Stimulated activated CD4-positive, alpha-beta T cell treated with anti-CD3 and anti-CD28 coated beads, Interleukin-1b, Interleukin-23, amount 100 ng/mL, for 48 hours (primary cell): ENCODE measurements around the gene XPO5.

Source experiments
- DNase-seq: peaks from one replicate; pipeline ENCODE4 v3.0.0-alpha.2; 2020

Gene XPO5

GRCh38 chr6:43494766-43495165 is 81.1 kb downstream of the XPO5 start:
- DNase-seq, result no peak

DNA sequence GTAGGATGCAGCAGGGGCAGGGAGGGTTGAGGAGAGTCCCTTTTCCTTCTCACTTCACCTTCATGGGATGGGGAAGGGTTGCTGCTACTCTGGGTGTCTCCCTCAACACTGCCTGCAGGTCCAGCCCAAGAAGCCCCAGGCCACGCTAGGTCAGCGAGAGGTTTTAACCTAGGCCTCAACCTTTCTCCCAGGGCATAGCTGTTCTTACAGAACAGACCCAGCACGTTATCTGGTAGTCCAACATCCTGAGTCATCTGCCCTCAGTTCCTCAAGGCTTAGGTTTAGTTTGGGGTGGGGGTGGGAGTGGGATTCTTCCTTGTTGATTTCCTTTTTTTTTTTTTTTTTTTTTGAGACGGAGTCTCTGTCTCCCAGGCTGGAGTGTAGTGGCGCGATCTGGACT is 81.5 kb downstream of the XPO5 start:
- no peak for DNase-seq

DNA sequence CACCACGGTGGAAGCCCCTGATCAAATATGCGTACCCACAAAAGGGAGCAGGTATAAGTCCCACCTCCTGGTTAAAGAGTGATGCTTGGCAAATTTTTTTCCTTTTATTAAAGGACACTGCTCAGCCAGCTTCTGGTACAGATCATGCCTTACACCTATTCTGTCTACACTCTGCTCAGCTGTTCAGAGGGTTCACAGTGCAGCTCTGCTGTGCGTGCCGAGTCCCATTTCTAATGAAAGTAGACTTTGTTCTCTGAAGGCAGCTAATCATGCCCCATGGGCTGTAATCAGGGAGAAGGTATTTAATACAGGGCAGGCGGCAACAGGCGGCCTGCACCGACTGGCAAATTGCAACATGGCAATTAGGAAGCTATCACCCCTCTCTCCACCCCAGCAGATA is 82.0 kb downstream of the XPO5 start:
- no peak for DNase-seq

GRCh38 chr6:43493230-43493629 is 82.6 kb downstream of the XPO5 start:
- no peak for DNase-seq

GRCh38 chr6:43492673-43493072 is 83.2 kb downstream of the XPO5 start:
- no peak for DNase-seq

- no peak for DNase-seq
Observed at GRCh38 chr6:43491750-43492661, 83.8 kb downstream of the XPO5 start.

- no peak for DNase-seq
Observed at GRCh38 chr6:43490523-43490939, 85.3 kb downstream of the XPO5 start.

DNA sequence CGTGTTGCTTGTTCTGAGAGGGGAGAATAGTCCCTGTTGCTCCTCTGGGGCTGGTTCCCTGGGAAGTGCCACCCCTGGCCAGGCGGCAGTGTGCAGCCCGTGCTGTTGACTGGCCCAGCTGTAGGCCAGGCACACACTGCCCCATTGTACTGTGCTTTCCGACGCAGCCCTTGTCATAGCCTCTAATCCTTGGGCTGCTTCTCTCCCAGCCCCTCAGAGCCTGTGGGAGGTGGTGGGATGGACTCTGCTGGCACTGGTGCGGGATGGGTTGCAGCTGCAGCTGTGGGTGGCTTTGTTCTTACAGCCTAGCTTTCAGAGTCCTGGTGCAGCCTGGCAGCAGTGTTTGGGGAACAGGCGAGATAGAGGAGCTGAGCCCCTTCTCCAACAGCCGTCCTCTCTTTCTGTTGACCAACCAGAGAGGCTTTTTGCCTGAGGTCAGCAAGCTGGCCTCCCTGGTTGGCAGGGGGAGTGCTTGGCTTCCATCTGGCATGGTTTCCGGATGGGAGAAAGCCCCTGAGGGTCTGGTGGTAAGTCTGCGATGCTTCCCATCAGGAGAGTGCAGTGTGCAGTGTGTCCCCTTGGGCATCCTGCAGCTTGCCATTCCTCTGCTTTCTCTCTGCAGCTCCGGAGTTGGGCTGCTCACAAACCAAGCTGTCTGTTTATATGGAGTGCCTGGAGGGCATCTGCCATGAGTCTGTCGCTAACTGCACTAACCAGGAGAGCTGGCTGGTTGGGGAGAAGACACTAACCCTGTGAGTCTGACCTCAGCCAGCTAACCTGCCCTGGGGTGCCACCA is 86.4 kb downstream of the XPO5 start:
- no peak for DNase-seq

DNA sequence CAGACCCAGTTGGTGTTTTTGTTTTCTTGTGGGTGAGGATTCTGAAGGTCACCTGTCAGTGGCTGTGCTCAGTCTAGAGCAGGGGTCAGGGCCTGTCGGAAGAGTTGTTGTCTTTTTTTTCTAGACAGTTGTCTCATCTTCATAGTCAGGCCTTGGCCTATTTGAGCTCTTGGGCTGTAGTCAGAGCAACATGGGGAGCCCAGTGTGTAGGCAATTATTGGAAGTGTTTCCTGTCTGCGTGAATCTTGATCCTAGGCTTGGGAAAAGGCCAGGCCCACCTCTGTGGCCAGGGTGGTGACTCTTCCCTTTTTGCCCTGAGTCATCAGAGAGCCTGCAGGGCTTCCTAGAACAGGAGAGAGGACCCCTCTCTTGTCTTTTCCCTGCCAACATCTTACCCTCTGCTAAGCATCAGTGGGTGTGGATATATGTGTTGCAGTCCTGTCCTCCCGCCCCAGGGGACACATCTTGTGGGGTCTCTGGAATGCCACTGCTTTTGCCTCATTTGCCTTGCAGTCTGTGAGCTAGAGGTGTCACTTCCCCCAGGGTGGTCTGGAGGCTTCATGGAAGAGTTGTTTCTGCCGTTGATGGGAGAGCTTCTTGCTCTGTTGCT is 87.1 kb downstream of the XPO5 start:
- no peak for DNase-seq

GRCh38 chr6:43481591-43482236 is 94.1 kb downstream of the XPO5 start:
- DNase-seq, result no peak

- DNase-seq, result peak; percentile 38
Observed at GRCh38 chr6:43481075-43481474, 94.8 kb downstream of the XPO5 start.

DNA sequence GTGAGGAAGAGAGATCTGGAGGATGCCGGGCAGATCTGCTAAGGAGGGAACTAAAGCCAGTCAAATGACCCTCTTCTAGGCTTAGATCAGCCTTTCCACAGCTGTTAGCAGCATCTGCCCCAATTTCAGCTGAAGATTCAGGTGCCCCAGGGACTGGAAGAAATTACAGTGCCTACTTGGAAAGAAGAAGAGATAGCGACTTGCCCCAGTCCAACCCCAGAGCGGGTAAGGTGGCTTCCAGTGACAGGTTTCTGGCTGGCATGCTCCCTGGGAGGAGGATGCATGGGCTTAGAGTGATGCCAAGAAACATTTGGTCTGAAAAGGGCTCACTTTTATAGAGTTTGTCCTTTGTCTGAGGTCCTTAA is 97.8 kb downstream of the XPO5 start:
- DNase-seq, result no peak

DNA sequence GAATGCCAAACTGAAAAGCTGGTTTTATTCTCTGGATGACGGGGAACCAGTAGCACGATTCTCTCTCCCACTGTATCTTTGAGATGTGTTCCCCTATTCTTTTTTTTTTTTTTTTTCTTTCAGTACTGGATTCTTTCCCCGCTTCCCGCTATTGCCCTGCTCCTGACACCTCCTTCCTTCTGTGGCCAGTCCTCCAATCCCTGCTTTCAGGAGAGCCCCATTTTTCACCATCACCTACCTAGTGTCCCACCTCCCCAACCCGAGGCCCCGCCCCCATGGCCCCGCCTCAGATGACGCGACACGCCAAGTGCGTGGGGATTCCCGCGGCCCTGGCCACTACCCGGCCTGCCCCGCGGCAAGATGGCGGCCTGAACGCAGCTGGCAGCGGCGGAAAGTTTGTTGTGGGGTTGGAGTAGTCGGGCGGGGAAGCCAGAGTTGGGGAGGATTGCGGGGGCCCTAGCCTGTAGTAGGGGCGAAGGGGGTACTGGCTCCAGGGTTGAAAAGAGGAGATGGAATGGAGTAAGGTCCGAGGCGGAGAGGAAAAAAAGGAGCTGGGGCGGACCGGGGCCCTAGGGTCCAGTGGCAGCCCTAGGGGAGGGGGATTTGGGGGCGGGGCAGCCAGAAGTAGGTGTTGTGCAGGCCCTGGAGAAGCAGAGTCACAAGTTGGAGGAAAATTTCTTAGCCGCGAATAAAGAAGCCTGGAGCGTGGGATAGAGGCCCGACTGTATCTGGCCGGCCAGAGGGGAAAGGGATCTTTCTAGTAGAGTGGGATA is 98.4 kb downstream of the XPO5 start, which contains the start of gene TJAP1:
TJAP1 (plus strand) TSS at position 336 of the 773 bp plus-strand sequence. CDS start 21,432 bp downstream, outside the sequence.
- peak; percentile 95 for DNase-seq

DNA sequence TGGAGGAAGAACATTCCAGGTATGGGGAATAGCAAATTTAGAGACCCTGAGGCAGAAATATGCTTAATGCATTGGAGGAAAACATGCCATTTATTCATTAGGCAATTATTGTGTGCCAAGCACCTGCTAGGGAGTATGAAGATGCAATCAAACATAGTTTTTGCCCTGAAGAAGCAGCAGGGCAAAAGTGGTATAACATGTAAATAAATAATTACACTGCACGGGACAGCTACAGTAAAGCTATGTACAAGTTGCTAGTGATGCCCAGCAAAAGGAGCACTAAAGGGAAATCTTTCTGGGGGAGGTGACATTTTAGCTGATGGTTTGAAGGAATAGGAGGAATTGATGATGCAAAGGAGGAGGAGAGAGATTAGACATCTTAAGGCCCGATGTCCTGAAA is 99.1 kb downstream of the XPO5 start:
- DNase-seq, result no peak

GRCh38 chr6:43475516-43475915 is 100.3 kb downstream of the XPO5 start:
- DNase-seq, result no peak

DNA sequence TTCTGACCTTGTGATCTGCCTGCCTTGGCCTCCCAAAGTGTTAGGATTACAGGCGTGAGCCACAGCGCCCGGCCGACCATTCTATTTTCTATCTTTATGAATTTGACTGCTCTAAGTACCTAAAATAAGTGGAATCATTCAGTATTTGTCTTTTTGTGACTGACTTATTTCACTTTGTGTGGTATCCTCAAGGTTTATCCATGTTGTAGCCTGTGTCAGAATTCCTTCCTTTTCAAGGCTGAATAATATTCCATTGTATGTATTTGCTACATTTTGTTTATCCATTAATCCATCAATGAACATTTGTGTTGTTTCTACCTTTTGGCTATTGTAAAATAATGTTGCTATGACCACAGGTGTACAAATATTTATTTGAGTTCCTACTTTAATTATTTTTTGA is 103.3 kb downstream of the XPO5 start:
- DNase-seq, result no peak
